Brain microvascular endothelial cell (primary cell): ENCODE data around the gene ERRFI1.

ENCODE experiments used
- DNase-seq: peaks from one replicate; pipeline ENCODE4 v3.0.0-alpha.2; 2020
- H3K27ac ChIP-seq: fragments of 250-450 bp; sonication (Bioruptor Pico); 2 replicates; pipeline ENCODE4 v1.5.1; 2020; ENCODE audit warnings: mild to moderate bottlenecking, moderate library complexity
- H3K27me3 ChIP-seq: fragments of 250-450 bp; sonication (Bioruptor Pico); replicated peaks from 2 replicates; pipeline ENCODE4 v1.5.1; 2020; ENCODE audit warnings: mild to moderate bottlenecking
- H3K36me3 ChIP-seq: fragments of 250-450 bp; sonication (Bioruptor Pico); replicated peaks from 2 replicates; pipeline ENCODE4 v1.5.1; 2020; ENCODE audit warnings: mild to moderate bottlenecking
- H3K4me3 ChIP-seq: 2 replicates; pipeline ENCODE4 v1.5.1; 2011; ENCODE audit warnings: low read depth, mild to moderate bottlenecking, control low read depth, low read length, moderate library complexity
- CTCF ChIP-seq: IDR thresholded peaks from 2 replicates; pipeline ENCODE4 v1.5.1; 2011; ENCODE audit warnings: low read depth, mild to moderate bottlenecking, moderate library complexity, low read length, control low read depth, inconsistent platforms; ENCODE audit errors: missing control alignments
- in situ Hi-C: cut with HindIII; loops from 2 replicates; pipeline ENCODE4 v1.10.0; 2017; ENCODE audit warnings: low sequenced_read_pairs, low pct_ligation_motif_present

Gene ERRFI1

GRCh38 chr1:8027748-8028570 is 1.9 kb upstream of the ERRFI1 start:
- H3K27me3 ChIP-seq, result no peaks in the 10 kb centered on the region
- peak overlapping the region; percentile 6 for H3K4me3 ChIP-seq
- peak overlapping the region; percentile 97 for H3K27ac ChIP-seq
- peak; percentile 90 for DNase-seq
- TF ChIP-seq CTCF, result no peak
- in situ Hi-C loops, result no loop called here
- peaks cover under 1% of the 10 kb centered on the region for H3K36me3 ChIP-seq

GRCh38 chr1:8026976-8027747 is 1.1 kb upstream of the ERRFI1 start:
- Histone ChIP-seq H3K36me3 (peaks cover 3% of the 10 kb centered on the region), H3K27me3 (no peaks in the 10 kb centered on the region), H3K27ac (peak overlapping the region; percentile 97), H3K4me3 (peak overlapping the region; percentile 71)
- no peak for TF ChIP-seq CTCF
- peak; percentile 73 for DNase-seq
- in situ Hi-C loops, result no loop called here

DNA sequence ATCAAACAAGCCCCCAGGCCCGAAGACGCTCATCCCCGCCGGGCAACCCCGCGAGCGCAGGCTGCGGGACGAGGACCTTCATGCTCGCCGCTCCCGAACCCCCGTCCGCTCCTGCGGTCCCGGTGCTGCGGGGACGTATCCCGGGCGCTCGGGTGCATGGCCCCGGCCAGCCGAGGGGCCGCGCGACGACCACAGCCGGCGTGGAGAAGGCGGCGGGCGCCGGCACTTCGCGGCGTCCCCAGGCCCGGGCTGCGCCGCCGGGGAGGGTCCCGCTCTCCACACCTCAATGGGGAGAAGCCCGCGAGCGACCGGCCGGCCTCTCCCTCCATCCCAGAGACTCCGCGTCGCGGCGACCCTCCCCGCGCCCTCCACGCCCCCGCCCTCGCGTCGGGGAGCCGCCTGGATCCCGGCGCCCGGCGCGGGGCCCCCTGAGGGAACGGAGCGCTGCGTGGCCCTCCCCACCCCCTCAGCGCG is 401 bp downstream of the ERRFI1 start:
- TF ChIP-seq CTCF, result no peak
- in situ Hi-C loops, result no loop called here
- Histone ChIP-seq H3K27ac (peak overlapping the region; percentile 97), H3K4me3 (peak overlapping the region; percentile 75), H3K36me3 (peaks cover 3% of the 10 kb centered on the region), H3K27me3 (no peaks in the 10 kb centered on the region)
- DNase-seq, result no peak

DNA sequence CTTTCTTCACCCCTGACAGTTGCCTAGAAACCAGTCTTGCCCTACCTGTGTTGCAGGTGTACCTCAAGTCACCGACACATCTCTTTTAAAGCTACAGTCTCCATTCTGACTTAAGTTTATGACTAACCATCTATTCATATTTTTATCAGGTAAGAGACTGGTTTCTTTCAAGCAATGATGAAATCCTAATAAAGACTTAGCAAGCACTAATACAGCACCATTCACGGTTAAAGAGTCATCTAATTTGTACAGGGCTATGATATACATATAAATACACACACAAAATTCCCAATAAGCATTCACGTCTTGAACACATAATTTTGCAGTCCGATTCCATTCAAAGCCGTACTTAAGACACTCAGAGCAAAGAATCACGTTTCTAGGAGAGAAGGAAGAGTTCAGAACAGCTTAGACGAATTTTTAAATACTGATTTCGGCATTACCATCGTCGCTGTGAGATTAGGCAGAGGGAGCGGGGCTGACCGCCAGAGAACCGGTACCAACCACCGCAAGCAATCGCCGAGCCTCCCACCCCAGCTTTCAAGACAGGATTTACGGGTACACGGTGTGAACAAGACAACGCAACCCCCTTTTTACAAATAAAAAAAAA is 943 bp downstream of the ERRFI1 start:
- Histone ChIP-seq H3K27ac (peak overlapping the region; percentile 97), H3K27me3 (no peaks in the 10 kb centered on the region), H3K36me3 (peaks cover 3% of the 10 kb centered on the region), H3K4me3 (peak overlapping the region; percentile 75)
- in situ Hi-C loops, result no loop called here
- TF ChIP-seq CTCF, result no peak
- peak; percentile 59 for DNase-seq

DNA sequence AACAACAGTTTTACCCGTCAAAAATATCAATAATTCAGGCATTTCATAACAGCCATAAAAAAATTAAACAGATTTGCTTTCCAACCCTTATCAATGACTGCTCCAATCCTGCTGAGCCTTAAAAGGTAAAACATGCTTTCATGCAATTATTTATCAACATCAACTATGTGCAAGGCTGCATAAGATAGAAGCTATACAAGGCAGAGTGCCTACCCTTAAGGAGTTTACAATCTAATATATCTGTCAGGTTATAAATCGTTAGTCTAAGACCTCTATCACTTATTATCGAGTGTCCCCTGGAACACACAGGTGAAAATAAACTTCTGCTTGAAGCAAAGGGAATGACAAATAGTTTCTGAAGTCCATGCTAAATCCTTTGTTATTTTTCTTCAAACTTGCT is 1.8 kb downstream of the ERRFI1 start:
- no peak for TF ChIP-seq CTCF
- Histone ChIP-seq H3K27ac (peak overlapping the region; percentile 97), H3K36me3 (peaks cover 3% of the 10 kb centered on the region), H3K4me3 (peak overlapping the region; percentile 75), H3K27me3 (no peaks in the 10 kb centered on the region)
- in situ Hi-C loops, result loop anchor here (25.0 kb wide), 1 partner anchor 288 kb away; the partner anchor contains the start of gene SLC45A1
- DNase-seq, result no peak
